NCI-H2107 treated with DMSO at 0.1 percent for 48 hours (cell line): Measurements from ENCODE around the gene WRNIP1.

Experiments used
- DNase-seq: peaks from one replicate; lab custom pipeline; 2025; ENCODE audit not compliant: unreplicated experiment; lab: John Stamatoyannopoulos, UW

The WRNIP1 gene

DNA sequence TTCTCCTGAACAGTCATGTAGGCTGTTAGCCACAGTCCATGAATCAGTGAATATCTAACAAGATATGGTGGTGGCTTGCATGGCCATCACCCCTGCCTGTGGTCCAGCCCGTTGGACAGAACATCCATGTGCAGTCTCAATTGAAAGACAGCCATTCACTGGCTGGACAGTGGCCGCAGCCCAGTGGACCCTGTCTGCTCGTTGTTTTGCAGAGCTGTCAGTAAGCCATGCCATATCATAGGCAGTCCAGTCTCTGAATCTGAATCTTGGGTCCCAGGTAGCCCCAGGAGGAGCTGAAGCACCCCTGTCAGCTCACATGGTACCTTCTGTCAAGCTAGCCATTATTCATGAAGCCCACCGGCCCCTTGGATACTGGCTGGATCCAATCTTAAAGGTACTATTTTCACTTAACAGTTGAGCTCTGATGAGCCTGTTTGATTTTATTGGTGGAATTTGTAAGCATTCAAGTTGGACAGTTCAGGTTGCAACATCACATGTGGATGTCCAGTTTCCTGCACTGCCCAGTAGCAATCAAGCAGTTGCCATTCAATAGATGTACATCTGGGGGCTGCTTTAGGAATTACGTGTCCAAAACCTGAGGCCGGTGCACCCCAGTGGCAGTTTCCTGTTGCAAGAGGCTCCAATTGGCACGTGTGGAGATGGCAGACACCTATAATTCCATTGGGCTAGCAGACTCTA is 38.7 kb downstream of the WRNIP1 start:
- DNase-seq = no peak

- DNase-seq = no peak
Observed at GRCh38 chr6:2804516-2804915, 39.3 kb downstream of the WRNIP1 start.

DNA sequence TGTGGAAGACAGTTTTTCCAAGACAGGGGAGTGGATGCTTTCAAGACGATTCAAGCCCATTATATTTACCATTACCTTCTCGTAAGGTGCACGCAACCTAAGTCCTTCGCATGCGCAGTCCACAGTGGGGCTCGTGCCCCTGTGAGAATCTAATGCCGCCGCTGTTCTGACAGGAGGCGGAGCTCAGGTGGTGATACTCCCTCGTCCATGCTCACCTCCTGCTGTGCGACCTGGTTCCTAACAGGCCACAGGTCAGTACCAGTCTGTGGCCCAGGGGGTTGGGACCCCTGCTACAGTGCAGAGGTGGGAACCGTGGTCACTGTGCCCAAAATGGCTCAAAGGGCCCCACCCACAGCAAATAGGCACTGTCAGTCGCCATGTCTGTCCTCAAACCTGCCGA is 39.8 kb downstream of the WRNIP1 start:
- no peak for DNase-seq

- no peak for DNase-seq
Observed at GRCh38 chr6:2806644-2807043, 41.5 kb downstream of the WRNIP1 start.

DNA sequence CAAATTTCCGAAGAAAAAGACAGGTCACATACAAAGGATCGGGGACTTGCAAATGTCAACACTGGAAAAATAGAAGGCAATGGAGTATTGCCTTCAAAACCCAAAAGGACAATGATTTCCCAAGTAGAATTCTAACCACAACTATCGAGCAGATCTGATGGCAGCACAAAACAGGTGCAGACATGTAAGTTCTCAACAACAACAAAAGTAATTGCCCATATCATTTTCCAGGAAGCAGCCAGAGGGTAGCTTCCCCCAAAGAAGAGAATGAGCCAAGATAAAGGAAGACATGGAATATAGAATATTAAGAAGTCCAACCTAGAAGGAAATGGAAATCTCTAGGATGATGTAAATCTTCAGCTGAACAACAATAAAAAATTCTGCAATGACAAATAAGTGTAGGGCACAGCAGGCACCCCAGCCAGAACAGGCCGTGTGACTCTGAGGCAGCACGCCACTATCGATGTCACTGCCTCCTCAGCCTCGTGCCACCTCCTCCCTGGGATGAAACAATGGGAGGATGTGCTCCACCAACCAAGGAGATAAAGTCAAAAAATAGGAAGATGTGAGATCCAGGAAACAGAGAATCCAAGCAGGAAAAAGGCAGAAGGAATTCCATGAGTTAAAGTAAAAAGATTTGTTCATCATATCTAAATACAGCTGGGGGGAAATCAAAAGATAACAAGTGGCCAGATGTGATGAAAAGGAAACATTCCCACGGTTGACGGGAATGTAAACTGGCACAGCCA is 42.3 kb downstream of the WRNIP1 start:
- DNase-seq = peak; percentile 13

- DNase-seq = no peak
Observed at GRCh38 chr6:2809015-2809414, 43.8 kb downstream of the WRNIP1 start.

GRCh38 chr6:2810092-2810671 is 45.0 kb downstream of the WRNIP1 start:
- no peak for DNase-seq

GRCh38 chr6:2812695-2813094 is 47.5 kb downstream of the WRNIP1 start:
- no peak for DNase-seq

GRCh38 chr6:2816158-2816557 is 51.0 kb downstream of the WRNIP1 start:
- no peak for DNase-seq

DNA sequence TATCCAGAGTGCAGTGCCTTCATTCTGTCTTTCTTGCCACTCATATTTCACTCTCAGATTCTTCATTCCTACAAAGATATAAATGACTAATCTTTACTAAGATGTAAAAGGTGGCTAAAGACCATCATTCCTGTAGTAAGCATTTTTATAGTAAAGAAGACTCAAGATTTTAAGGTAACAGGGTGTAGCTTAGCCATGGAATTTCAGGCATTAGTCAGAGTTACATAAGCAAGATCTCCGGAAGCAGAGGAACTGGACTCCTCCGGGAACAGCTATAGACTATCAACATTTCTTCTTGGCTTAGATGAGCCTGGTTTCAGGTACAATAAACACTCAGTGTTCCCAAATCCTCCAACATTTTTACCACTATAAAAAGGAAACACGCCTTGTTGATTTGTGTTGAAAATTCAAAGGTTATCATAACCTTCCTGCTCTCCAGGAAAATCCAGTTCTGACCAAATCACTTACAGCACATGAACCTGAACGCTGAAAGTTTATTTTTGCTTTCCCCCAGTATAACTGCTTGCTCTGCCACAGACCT is 52.8 kb downstream of the WRNIP1 start:
- no peak for DNase-seq

DNA sequence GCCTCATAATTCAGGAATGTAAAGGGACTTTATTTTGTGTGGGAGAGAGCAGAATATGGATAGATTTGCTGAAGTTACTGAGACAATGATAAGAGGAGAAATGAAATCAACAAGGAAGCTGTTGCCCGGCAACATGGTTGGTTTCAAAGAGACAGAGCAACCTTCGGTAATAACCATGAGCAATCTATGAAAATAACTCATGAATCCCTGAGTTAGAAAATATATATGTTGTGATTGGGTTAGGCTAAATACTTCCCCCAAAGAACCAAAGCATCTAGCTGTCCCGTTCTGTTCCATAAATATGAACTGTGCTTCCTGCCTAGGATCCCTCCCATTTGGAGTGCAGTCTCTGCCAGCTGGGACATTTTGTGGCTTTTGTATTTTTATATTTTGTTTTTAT is 53.4 kb downstream of the WRNIP1 start:
- DNase-seq = no peak

DNA sequence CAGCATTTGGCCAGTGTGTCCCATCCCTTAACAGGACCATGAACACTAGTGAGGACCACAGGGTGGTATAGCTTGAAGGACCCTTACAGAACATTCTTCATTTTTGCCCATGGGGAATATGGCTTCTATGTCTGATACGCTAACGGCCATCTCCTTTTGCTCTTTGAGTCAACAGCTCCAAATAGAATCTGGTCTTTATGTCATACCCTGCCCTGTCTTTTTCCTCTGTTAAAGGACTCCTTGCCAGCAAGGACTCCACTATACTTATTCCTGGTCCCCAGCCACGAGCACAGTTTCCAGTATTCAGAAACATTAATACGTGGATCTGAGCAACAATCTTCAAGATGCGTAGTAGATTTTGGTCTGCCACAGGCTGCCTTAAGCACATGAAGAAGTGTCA is 53.9 kb downstream of the WRNIP1 start:
- DNase-seq = no peak

DNA sequence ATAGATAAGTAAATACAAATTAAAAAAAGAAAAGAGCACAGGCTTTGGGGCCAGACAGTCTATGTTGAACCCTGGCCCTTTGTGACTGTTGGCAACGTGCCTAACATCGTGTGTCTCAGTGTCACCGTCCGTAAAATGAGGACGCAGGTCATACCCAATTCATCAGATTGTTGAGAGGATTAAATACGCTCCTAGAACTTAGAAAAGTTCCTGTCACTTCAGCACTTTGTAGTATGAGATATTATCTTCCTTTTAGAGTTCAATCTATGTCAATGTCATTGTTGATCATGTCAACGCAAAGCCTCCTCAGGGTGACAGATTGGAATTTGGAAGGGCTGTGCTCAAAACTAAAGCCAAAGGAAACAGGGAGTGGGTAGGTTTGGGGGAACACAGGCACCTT is 54.8 kb downstream of the WRNIP1 start:
- DNase-seq = no peak

- no peak for DNase-seq
Observed at GRCh38 chr6:2820415-2820814, 55.2 kb downstream of the WRNIP1 start.

DNA sequence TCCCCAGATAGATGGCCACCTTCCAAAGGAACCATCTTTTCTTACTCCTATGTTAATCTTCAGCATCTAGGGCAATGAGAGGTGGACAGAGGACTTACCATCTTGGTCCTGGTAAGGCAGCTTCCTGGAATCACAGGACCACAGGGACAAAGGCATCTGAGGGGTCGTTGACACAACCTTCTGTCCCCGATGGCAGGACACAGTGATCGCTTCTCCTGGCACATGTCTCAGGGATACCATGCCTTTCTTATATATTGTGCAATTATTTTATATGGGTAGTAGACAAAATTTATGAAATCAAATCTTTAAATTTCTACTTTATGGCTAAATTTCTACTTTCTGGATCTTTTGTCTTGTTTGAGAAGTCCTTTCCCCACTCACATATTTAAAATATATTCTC is 56.4 kb downstream of the WRNIP1 start:
- DNase-seq = no peak

- DNase-seq = no peak
Observed at GRCh38 chr6:2823104-2823850, 58.1 kb downstream of the WRNIP1 start.

GRCh38 chr6:2826131-2826530 is 60.9 kb downstream of the WRNIP1 start:
- DNase-seq = no peak

DNA sequence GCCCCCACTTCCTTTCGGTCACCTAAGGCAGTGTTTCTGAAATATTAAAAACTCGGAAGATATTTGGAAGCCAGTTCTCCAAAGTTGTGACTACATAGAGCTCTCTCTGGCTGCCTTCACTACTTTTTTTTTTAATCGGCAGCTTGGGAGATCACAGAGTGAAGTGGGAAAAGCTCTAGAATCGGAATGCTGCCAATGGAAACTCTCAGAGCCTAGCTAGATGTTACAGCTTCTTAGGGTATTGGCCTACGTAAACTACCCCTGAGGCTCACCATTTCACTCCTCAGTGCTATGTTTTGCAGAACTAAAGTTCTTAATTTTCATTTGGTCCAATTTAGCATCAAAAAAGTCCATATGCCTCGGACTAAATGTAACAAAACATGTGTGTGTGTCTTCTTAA is 61.9 kb downstream of the WRNIP1 start:
- no peak for DNase-seq

DNA sequence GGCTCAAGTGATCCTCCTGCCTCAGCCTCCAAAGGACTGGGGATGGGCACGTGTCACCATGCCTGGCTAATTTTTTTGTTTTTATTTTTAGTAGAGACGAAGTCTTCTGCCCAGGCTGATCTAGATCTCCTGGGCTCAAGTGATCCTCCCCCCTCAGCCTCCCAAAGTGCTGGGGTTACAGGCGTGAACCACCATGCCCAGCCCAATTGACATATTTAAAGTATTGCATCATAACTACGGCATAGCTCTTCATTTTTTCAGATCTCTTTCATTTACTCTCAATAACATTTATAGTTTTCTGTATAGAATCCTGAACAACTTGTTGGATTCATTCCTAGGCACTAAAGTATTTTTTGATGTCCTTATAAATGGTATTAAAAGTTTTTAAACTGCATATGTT is 63.4 kb downstream of the WRNIP1 start:
- DNase-seq = no peak

DNA sequence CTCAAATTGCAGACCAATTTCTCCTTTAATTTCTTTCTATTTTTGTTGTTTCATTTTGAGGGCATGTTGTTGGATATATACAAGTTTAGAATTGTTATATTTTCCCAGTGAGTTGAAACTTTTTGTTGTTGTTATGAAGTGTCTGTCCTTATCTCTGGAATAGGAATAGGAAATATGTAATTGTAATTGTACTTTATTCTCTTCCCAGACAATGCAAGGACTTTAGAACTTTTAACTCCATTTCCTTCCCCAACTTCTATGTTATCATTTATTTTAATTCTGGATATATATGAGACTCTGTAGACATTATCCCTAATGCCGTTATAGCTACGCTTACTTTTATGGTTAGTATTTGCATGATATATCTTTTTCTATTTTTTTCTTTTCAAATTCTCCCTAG is 64.1 kb downstream of the WRNIP1 start:
- no peak for DNase-seq

- no peak for DNase-seq
Observed at GRCh38 chr6:2830183-2830582, 65.0 kb downstream of the WRNIP1 start.
